DND-41 (cell line): ENCODE measurements around the gene SLC1A7.

Experiments
- ATAC-seq: fragments of 200-7000 bp; cut with Tn5 transposase; 3 replicates; pipeline ENCODE4 v1.9.1; 2021; ENCODE audit warnings: low read depth; ENCODE audit not compliant: insufficient read depth
- DNase-seq: peaks from one replicate; pipeline ENCODE4 v3.0.0-alpha.2; 2020
- H2AFZ ChIP-seq: 2 replicates; pipeline ENCODE4 v1.6.0; 2012; ENCODE audit warnings: low read depth, low read length
- H3K27ac ChIP-seq: 2 replicates; pipeline ENCODE4 v1.5.1; 2012; ENCODE audit warnings: low read length, inconsistent platforms
- H3K27me3 ChIP-seq: fragments of 200-600 bp; sonication (generic); 2 replicates; pipeline ENCODE4 v1.6.0; 2012; ENCODE audit warnings: low read length, mild to moderate bottlenecking, inconsistent platforms; ENCODE audit not compliant: insufficient read depth, poor library complexity
- H3K36me3 ChIP-seq: 2 replicates; pipeline ENCODE4 v1.5.1; 2012; ENCODE audit warnings: low read length, inconsistent platforms; ENCODE audit not compliant: insufficient read depth
- H3K4me1 ChIP-seq: 2 replicates; pipeline ENCODE4 v1.5.1; 2012; ENCODE audit warnings: mild to moderate bottlenecking, low read length; ENCODE audit not compliant: insufficient read depth
- H3K4me2 ChIP-seq: 2 replicates; pipeline ENCODE4 v1.6.0; 2012; ENCODE audit warnings: mild to moderate bottlenecking, moderate library complexity, low read length, inconsistent platforms; ENCODE audit not compliant: insufficient read depth
- H3K4me3 ChIP-seq, 2 experiments: fragments of 200-600 bp in 1 of 2; shearing (Covaris generic) in 1 of 2; 2 replicates each; pipeline ENCODE4 v1.5.1; 2012 to 2016; ENCODE audit warnings: inconsistent platforms in 2 of 2, low read length in 2 of 2, mild to moderate bottlenecking in 2 of 2, low read depth in 1 of 2, moderate library complexity in 1 of 2
- H3K79me2 ChIP-seq: 2 replicates; pipeline ENCODE4 v1.6.0; 2012; ENCODE audit warnings: low read length, inconsistent platforms; ENCODE audit not compliant: insufficient read depth
- H3K9ac ChIP-seq: 2 replicates; pipeline ENCODE4 v1.6.0; 2012; ENCODE audit warnings: low read depth, mild to moderate bottlenecking, inconsistent platforms, low read length, moderate library complexity
- H3K9me3 ChIP-seq: 2 replicates; pipeline ENCODE4 v1.5.1; 2012; ENCODE audit warnings: low read length, moderate library complexity, mild to moderate bottlenecking, inconsistent platforms; ENCODE audit not compliant: insufficient read depth, severe bottlenecking
- H4K20me1 ChIP-seq: 2 replicates; pipeline ENCODE4 v1.6.0; 2012; ENCODE audit warnings: low read length; ENCODE audit not compliant: insufficient read depth
- CTCF ChIP-seq: IDR thresholded peaks from 2 replicates; pipeline ENCODE4 v1.5.1; 2012; ENCODE audit warnings: borderline replicate concordance, low read length, moderate library complexity, mild to moderate bottlenecking; ENCODE audit not compliant: poor library complexity, severe bottlenecking; ENCODE audit errors: extremely low read depth
- EZH2 ChIP-seq: IDR thresholded peaks from 3 replicates; pipeline ENCODE4 v1.6.1; 2012; ENCODE audit warnings: borderline replicate concordance, low read depth, mild to moderate bottlenecking, moderate library complexity, low read length, inconsistent platforms; ENCODE audit not compliant: severe bottlenecking

The SLC1A7 gene

GRCh38 chr1:53088616-53089300, 53.7 kb downstream of the SLC1A7 start:
- H3K27me3 ChIP-seq: no peaks in the 10 kb centered on the region
- no peak overlapping the region for H2AFZ ChIP-seq
- no peak overlapping the region for H3K4me3 ChIP-seq
- no peaks in the 10 kb centered on the region for H3K79me2 ChIP-seq
- ATAC-seq (no peak), DNase-seq (no peak)
- TF ChIP-seq CTCF: no peak
- TF ChIP-seq EZH2: no peak
- no peaks in the 10 kb centered on the region for H3K36me3 ChIP-seq
- H3K4me1 ChIP-seq: no peaks in the 10 kb centered on the region
- no peak overlapping the region for H3K27ac ChIP-seq
- H3K4me2 ChIP-seq: no peak overlapping the region
- H4K20me1 ChIP-seq: no peaks in the 10 kb centered on the region; the same call in 1 of the 2 replicates
- no peaks in the 10 kb centered on the region for H3K9me3 ChIP-seq
- no peak overlapping the region for H3K9ac ChIP-seq

GRCh38 chr1:53087332-53088285, 54.8 kb downstream of the SLC1A7 start:
- H3K9me3 ChIP-seq: no peaks in the 10 kb centered on the region
- H3K9ac ChIP-seq: no peak overlapping the region
- no peaks in the 10 kb centered on the region for H3K4me1 ChIP-seq
- H2AFZ ChIP-seq: no peak overlapping the region
- H3K4me3 ChIP-seq: no peak overlapping the region
- no peak overlapping the region for H3K27ac ChIP-seq
- no peaks in the 10 kb centered on the region for H3K79me2 ChIP-seq
- no peaks in the 10 kb centered on the region for H3K27me3 ChIP-seq
- ATAC-seq: no peak
- TF ChIP-seq EZH2 (no peak), CTCF (no peak)
- H4K20me1 ChIP-seq: peaks cover 5% of the 10 kb centered on the region; the same call in 1 of the 2 replicates
- DNase-seq: no peak
- no peaks in the 10 kb centered on the region for H3K36me3 ChIP-seq
- H3K4me2 ChIP-seq: no peak overlapping the region

GRCh38 chr1:53086491-53087070, 55.9 kb downstream of the SLC1A7 start:
- Histone ChIP-seq H3K4me2 (no peak overlapping the region), H3K79me2 (no peaks in the 10 kb centered on the region), H3K9me3 (no peaks in the 10 kb centered on the region), H4K20me1 (peaks cover 5% of the 10 kb centered on the region; the same call in 1 of the 2 replicates), H3K27me3 (no peaks in the 10 kb centered on the region), H3K27ac (no peak overlapping the region), H3K9ac (no peak overlapping the region), H3K4me3 (no peak overlapping the region), H3K4me1 (no peaks in the 10 kb centered on the region), H2AFZ (no peak overlapping the region; the same call in 1 of the 2 replicates), H3K36me3 (no peaks in the 10 kb centered on the region)
- no peak for ATAC-seq
- DNase-seq: no peak
- no peak for TF ChIP-seq CTCF
- no peak for TF ChIP-seq EZH2
